GM12865 (cell line): ENCODE data around the gene SCGB3A1.

ENCODE experiments used
- DNase-seq: peaks from one replicate; pipeline ENCODE4 v3.0.0; 2010; ENCODE audit warnings: low read depth
- H3K4me3 ChIP-seq: 2 replicates; pipeline ENCODE4 v1.5.1; 2011; ENCODE audit warnings: mild to moderate bottlenecking, low read depth, low read length, control low read depth
- CTCF ChIP-seq: IDR thresholded peaks from 2 replicates; pipeline ENCODE4 v1.5.1; 2011; ENCODE audit warnings: low read length, control low read depth, low read depth, inconsistent platforms; ENCODE audit not compliant: insufficient read depth; ENCODE audit errors: missing control alignments

The SCGB3A1 gene

GRCh38 chr5:180599981-180600553, 8.8 kb upstream of the SCGB3A1 start:
- no peak overlapping the region for H3K4me3 ChIP-seq
- no peak for TF ChIP-seq CTCF
- DNase-seq = no peak

GRCh38 chr5:180599590-180599914, 8.3 kb upstream of the SCGB3A1 start:
- no peak overlapping the region for H3K4me3 ChIP-seq
- no peak for TF ChIP-seq CTCF
- no peak for DNase-seq

GRCh38 chr5:180598797-180599589, 7.7 kb upstream of the SCGB3A1 start:
- TF ChIP-seq CTCF = no peak
- no peak for DNase-seq
- no peak overlapping the region for H3K4me3 ChIP-seq

- no peak overlapping the region for H3K4me3 ChIP-seq
- DNase-seq = no peak
- no peak for TF ChIP-seq CTCF
Measured at GRCh38 chr5:180598316-180598701, 7.0 kb upstream of the SCGB3A1 start.

- TF ChIP-seq CTCF = no peak
- DNase-seq = no peak
- H3K4me3 ChIP-seq = no peak overlapping the region
Measured at GRCh38 chr5:180596668-180597231, 5.5 kb upstream of the SCGB3A1 start.

GRCh38 chr5:180596115-180596667, 4.9 kb upstream of the SCGB3A1 start:
- DNase-seq = no peak
- no peak for TF ChIP-seq CTCF
- no peak overlapping the region for H3K4me3 ChIP-seq
